Measurements from ENCODE around the gene CADPS.
A peak's percentile ranks its signal among the peaks of the same experiment; 100 is the strongest.

- TF ChIP-seq EZH2 (IDR thresholded peaks at IDR 0.05; ENCODE audit: low read length): peak; percentile 66
- TF ChIP-seq, protein P1, sequence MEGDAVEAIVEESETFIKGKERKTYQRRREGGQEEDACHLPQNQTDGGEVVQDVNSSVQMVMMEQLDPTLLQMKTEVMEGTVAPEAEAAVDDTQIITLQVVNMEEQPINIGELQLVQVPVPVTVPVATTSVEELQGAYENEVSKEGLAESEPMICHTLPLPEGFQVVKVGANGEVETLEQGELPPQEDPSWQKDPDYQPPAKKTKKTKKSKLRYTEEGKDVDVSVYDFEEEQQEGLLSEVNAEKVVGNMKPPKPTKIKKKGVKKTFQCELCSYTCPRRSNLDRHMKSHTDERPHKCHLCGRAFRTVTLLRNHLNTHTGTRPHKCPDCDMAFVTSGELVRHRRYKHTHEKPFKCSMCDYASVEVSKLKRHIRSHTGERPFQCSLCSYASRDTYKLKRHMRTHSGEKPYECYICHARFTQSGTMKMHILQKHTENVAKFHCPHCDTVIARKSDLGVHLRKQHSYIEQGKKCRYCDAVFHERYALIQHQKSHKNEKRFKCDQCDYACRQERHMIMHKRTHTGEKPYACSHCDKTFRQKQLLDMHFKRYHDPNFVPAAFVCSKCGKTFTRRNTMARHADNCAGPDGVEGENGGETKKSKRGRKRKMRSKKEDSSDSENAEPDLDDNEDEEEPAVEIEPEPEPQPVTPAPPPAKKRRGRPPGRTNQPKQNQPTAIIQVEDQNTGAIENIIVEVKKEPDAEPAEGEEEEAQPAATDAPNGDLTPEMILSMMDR (optimal IDR thresholded peaks at IDR 0.05 in 1 of 3, IDR thresholded peaks at IDR 0.05 in 1 of 3, conservative IDR thresholded peaks at IDR 0.05 in 1 of 3; ENCODE audit: extremely low read depth in 1 of 3, insufficient read depth in 2 of 3, low read length in 3 of 3): no peak
These were observed 498.0 kb downstream of the CADPS start for GRCh38 chr3:62376906-62377877.
